RCC 7860 (cell line): ENCODE measurements around the gene COL11A2.
"Not testable (repeated sequence)": the region's sequence is repeated elsewhere in the genome, so short reads cannot be mapped to it uniquely, and the experiment has no call there.

Source experiments
- DNase-seq: peaks from one replicate; pipeline ENCODE4 v3.0.0-alpha.2; 2015; ENCODE audit warnings: low spot score
- FAIRE-seq: peaks from 2 replicates; lab custom pipeline; 2012; peaks lifted over from hg19 to GRCh38; lab: Jason Lieb, UNC

Gene COL11A2

GRCh38 chr6:33160096-33160495 is 32.2 kb downstream of the COL11A2 start:
- FAIRE-seq (no peak), DNase-seq (no peak)

- DNase-seq (no peak), FAIRE-seq (no peak)
These were observed 35.3 kb downstream of the COL11A2 start for GRCh38 chr6:33156964-33157363.

DNA sequence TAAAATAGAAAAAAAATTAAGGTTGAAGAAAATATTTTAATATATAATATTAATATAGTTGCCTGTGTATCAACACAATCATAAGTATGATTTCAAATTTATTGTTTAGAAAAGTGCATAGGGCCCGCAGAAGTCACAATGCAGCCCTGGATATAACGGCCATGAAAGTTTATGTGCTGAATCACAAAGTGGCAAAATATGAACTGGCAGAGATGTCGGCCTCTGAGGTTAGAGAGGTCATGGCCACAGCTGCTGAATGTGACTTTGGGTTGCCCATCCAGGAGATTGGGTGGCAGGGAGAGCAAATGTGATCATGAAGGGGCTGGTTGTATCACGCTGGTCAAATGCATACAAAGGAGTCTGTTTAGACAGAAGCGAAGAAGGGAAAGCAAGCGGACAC is 35.7 kb downstream of the COL11A2 start:
- FAIRE-seq (no peak), DNase-seq (no peak)

DNA sequence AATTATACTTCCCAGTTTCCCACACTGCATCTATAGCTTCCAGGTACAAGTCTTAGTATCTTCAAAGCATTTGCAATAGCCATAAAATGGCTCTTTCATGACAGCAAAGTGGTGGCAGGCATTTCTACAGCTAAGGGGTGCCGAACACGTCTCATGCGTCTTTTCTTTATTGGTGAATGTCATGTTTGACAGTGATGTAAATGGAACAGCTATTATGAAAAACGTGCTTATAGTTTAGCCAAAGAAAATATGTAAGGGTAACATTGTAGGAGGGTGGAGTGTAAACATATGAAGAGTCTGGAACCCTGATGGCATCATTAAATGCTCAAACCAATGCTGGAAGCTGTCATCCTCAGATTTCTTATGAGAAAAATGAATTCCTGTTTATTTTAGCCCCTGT is 37.9 kb downstream of the COL11A2 start:
- DNase-seq = no peak
- no peak for FAIRE-seq

DNA sequence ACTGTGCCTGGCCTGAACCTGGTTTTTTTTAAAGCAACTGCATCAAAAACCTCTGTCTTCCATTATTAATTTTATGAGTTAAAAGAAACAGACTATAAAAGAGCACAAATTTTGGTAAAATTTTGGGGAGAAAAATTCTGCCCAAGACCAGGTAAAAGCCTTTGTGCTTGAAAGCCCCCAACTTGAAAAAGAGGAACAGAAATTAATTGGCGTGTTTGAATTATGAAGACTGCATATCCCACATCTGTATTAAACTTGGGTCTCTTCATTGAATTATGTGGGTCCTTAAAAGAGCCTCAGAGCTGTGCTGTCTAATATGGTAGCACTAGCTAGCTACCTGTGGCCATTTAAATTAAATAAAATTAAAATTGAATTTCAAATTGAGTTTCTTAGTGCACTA is 41.2 kb downstream of the COL11A2 start:
- FAIRE-seq (no peak), DNase-seq (no peak)

- DNase-seq, FAIRE-seq: not testable (repeated sequence)
These were observed 41.7 kb downstream of the COL11A2 start for GRCh38 chr6:33150560-33150959.

DNA sequence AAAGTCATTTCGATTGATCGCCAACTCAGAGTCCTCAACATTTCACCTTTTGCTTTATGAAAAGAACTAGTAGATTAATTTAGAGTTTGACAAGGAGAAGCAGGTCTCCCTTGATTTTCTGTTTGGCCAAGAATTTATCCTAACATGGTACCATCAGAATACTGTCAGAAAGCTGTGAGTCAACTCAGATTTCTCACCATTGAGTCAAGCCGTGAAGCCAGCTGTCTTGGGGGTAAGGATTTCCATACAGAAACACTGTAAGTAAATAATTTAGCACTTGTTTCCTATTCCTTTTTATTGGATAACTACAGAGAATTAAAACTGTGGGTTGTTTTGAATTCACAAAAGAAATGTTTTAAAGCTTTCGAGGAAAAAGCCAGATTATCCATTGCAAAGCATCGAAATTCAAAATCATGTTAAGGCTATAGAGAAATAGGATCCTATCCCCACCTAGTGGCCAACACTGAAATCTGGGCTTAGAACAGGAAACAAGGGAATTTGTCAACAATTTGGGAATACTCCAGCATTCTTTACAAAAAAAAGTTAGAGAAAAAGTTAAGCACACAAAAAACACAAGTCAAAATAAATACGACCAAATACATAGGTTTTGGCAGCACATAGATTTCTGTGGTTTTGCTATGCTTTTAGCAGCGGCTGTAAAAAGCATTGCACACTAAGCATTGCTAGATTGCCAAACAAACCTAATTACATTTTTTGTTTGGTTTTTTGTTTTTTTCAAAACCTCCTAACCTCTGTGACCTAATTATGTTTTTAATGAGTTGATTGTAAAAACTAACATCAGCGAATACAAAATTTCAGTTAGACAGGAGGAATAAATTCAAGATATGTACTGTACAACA is 44.2 kb downstream of the COL11A2 start:
- peak; percentile 67 for FAIRE-seq
- peak; percentile 7 for DNase-seq

DNA sequence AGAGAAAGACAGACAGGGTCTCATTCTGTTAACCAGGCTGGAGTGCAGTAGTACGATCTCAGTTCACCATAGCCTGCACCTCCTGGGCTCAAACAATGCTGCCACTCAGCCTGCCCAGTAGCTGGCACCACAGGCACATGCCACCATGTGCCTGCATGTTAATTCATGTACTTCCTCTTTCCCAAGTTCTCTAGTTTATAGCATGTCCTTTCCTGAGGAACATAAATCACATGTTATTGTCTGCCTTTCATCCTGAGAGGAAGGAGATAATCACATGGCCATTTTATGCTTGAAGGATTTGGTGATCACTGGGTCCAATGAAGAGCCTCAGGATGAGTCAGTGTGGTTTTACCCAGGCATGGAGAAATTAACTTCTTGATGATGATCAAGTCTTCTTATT is 47.9 kb downstream of the COL11A2 start:
- DNase-seq (peak; percentile 28), FAIRE-seq (peak; percentile 14)

DNA sequence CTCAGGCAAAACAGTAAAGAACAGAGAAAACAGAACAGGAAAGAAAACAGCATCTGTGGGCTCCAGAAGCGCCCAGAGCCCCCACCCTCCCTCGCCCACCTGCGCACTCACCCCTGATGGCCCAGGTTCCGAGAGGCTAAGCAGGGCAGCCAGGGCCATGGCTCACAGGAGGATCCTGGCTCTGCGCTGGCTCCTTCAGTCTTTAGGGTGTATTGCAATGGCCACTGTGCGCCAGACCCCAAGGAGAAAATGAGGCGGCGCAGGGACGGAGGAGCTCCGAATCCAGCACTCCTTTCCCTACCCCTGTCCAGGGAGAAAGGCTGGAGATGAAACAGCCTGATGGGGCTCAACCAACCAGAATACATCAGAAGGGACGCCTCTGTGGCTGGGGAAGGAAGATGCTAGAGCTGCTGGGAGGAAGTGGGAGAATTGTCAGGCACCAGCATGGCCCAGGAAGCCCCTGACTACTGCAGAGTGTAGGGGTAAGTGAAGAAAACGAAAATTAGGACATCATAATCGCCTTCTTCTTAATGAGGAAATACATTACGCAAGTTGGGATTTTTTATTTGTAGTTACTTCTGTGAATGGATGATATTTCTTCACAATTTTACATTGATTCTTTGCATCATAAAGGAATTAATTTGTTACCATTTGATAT is 49.0 kb downstream of the COL11A2 start:
- DNase-seq = no peak

DNA sequence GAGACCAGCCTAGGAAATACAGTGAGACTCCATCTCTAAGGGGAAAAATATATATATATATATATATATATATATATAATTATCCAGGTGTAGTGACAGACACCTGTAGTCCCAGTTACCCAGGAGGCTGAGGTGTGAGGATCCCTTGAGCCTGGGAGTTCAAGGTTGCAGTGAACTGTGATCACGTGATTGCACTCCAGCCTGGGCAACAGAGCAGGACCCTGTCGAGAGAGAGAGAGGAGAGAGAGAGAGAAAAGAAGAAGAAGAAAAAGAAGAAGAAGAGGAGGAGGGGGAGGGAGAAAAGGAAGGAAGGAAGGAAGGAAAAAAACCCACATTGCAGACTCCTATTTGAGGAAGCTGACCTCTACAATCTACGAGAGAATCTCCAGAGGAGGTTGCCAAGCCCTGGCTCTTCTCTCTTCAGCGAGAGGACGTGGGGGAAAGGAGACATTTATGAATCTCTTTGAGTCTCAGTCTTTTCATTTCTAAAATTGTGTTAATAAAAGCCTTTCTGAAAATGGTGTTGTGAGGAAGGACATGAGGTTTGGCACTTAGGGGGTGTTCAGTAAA is 49.7 kb downstream of the COL11A2 start:
- no peak for DNase-seq
- FAIRE-seq = no peak

More for the DNA sequence above, 49.0 kb downstream of the COL11A2 start:
- FAIRE-seq = no peak

DNA sequence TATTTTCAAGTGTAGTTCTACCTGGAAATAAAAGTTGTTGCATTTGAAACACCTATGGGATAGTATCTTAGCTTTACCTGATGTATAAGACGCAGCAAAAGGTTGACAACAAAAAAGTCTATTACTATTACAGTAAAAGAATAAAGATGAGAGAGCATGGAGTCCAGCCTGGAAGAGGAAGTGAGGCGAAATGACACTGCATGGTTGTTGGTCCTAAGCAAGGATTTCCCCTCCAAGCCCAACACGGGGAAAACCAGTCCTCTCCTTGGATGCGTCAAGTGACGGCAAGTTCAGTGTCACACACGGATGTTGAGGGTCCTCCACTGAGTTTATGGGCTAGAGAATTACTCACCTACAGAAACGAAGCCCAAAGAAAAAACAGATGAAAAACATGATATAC is 51.7 kb downstream of the COL11A2 start:
- no peak for FAIRE-seq
- DNase-seq = no peak

- DNase-seq = no peak
- no peak for FAIRE-seq
These were observed 52.6 kb downstream of the COL11A2 start for GRCh38 chr6:33139596-33140206.

DNA sequence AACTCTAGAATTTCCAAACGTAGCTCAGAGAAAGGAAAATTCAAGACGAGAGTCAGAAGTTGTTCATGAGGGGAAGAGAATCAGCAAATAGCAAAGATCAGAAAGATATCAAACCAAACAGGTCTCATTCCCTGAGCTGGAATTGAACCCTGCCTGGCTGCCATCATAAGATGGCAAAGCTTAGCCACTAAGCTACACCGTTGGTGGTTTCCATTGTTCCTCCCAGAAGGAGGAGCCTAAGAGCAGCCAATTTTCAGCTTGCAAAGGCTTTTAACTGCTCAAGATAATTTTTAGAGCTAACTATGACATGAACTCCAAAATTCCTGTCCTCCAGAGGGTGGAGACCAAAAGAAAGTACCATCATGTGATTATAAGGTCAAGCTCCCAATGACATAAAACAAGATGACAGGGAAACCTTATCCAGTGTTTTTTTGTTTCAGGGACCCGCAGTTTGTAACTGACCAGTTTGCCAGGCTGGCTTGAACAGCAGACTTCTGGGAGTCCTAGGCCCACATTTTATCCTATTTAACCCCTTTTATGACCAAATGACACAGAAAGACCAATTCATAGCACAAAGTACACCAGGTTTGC is 55.9 kb downstream of the COL11A2 start:
- no peak for FAIRE-seq

GRCh38 chr6:33132081-33132524 is 60.2 kb downstream of the COL11A2 start:
- FAIRE-seq (no peak), DNase-seq (no peak)

More for the DNA sequence above, 55.9 kb downstream of the COL11A2 start:
- no peak for DNase-seq

GRCh38 chr6:33128318-33128717 is 63.9 kb downstream of the COL11A2 start:
- no peak for FAIRE-seq
- no peak for DNase-seq

GRCh38 chr6:33126101-33126714 is 66.1 kb downstream of the COL11A2 start:
- FAIRE-seq = no peak

GRCh38 chr6:33124947-33125346 is 67.3 kb downstream of the COL11A2 start:
- DNase-seq = no peak
- no peak for FAIRE-seq

More at GRCh38 chr6:33126101-33126714, 66.1 kb downstream of the COL11A2 start:
- no peak for DNase-seq

DNA sequence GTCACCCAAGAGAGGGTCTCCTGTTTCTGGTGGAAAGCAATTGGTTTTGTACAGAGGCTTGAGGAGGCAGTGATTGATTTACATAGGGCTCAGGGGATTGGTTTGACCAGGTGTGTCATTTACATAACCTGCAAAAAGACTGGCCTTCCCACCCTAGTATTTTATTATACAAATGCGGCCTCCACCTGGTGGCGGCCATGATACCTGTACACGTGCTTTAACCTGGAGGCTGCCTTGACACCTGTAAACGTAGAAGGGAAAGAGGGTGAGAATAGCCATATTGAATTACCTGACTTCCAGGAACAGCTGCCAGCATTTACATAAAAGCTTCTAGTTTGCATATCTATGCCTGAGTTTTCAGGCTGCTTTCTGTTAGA is 67.8 kb downstream of the COL11A2 start:
- FAIRE-seq (no peak), DNase-seq (no peak)

GRCh38 chr6:33123732-33124524 is 68.3 kb downstream of the COL11A2 start:
- DNase-seq (no peak), FAIRE-seq (no peak)

DNA sequence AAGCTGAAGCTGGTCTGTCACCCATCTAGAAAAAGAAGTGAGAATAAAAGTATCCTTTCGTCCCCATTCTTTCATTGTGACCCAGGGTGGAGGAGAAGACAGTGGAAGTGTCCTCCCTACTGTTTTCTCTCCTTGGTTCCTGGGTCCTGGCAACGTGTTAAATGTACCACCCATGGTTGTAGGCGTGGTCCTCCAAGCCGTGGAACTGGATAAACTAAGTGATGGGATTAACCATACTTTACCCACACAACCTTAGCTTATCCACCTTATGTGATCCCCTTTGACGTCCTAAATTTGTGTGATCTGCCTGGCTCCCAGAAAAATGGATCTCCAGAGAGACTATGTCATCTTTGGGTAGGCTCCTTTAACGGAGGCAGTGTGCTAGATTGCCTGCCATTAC is 69.1 kb downstream of the COL11A2 start:
- FAIRE-seq = no peak
- no peak for DNase-seq
